Neural cell (in vitro differentiated cells): ENCODE data around the gene AASS. TPM values are rescaled to one million over a fixed set of nuclear protein-coding genes. Genes with fewer than 3 reads are reported as not detected.

Experiments
- H2AFZ ChIP-seq: fragments of 200-600, 300-800 bp; sonication (generic), shearing (Covaris generic); 2 replicates; pipeline ENCODE4 v1.6.0; 2014; ENCODE audit warnings: low read depth, mild to moderate bottlenecking, antibody characterized with exemption, low read length, moderate library complexity
- H3F3A ChIP-seq: fragments of 200-600 bp; shearing (Covaris generic); 2 replicates; pipeline ENCODE4 v1.6.1; 2016; ENCODE audit warnings: mild to moderate bottlenecking, moderate library complexity, mixed read lengths, antibody characterized with exemption, low read length; ENCODE audit not compliant: insufficient read depth, poor library complexity, severe bottlenecking
- H3K27ac ChIP-seq: fragments of 200-600, 300-800 bp; sonication (generic), shearing (Covaris generic); 2 replicates; pipeline ENCODE4 v1.5.1; 2014; ENCODE audit warnings: mild to moderate bottlenecking, low read length, moderate library complexity
- H3K27me3 ChIP-seq: fragments of 300-800, 200-600 bp; sonication (generic), shearing (Covaris generic); 2 replicates; pipeline ENCODE4 v1.6.0; 2014; ENCODE audit warnings: mild to moderate bottlenecking, low read depth, low read length, moderate library complexity; ENCODE audit not compliant: insufficient read depth
- H3K36me3 ChIP-seq: fragments of 300-800, 200-600 bp; sonication (generic), shearing (Covaris generic); 2 replicates; pipeline ENCODE4 v1.5.1; 2014; ENCODE audit warnings: mild to moderate bottlenecking, antibody characterized with exemption, low read length, moderate library complexity; ENCODE audit not compliant: insufficient read depth
- H3K4me2 ChIP-seq: fragments of 300-800, 200-600 bp; sonication (generic), shearing (Covaris generic); 2 replicates; pipeline ENCODE4 v1.6.0; 2014; ENCODE audit warnings: mild to moderate bottlenecking, low read length
- H3K4me3 ChIP-seq: fragments of 300-800, 200-600 bp; sonication (generic), shearing (Covaris generic); 2 replicates; pipeline ENCODE4 v1.5.1; 2014; ENCODE audit warnings: mild to moderate bottlenecking, low read length, moderate library complexity
- H3K79me2 ChIP-seq: fragments of 200-600 bp; shearing (Covaris generic); replicated peaks from 2 replicates; pipeline ENCODE4 v1.6.0; 2014; ENCODE audit warnings: mild to moderate bottlenecking, low read length, moderate library complexity; ENCODE audit not compliant: insufficient read depth
- H3K9ac ChIP-seq: fragments of 300-800, 200-600 bp; sonication (generic), shearing (Covaris generic); 2 replicates; pipeline ENCODE4 v1.6.1; 2016; ENCODE audit warnings: mild to moderate bottlenecking, low read length, mixed read lengths
- H3K9me2 ChIP-seq: fragments of 200-600 bp; shearing (Covaris generic); 2 replicates; pipeline ENCODE4 v1.6.1; 2016; ENCODE audit warnings: mild to moderate bottlenecking, low read length, mixed read lengths; ENCODE audit not compliant: insufficient read depth
- H3K9me3 ChIP-seq: fragments of 200-600, 300-800 bp; sonication (generic), shearing (Covaris generic); 2 replicates; pipeline ENCODE4 v1.6.1; 2016; ENCODE audit warnings: mild to moderate bottlenecking, mixed run types, low read length, moderate library complexity, mixed read lengths
- H4K20me1 ChIP-seq: fragments of 200-600 bp; shearing (Covaris generic); 2 replicates; pipeline ENCODE4 v1.6.1; 2016; ENCODE audit warnings: mild to moderate bottlenecking, mixed run types; ENCODE audit not compliant: insufficient read depth
- EP300 ChIP-seq: fragments of 450-650 bp; conservative IDR thresholded peaks from 2 replicates; pipeline ENCODE4 v1.6.1; 2014; ENCODE audit warnings: antibody characterized with exemption, mild to moderate bottlenecking, moderate library complexity; ENCODE audit not compliant: poor library complexity, severe bottlenecking
- EZH2 ChIP-seq: fragments of 200-600, 300-800 bp; shearing (Covaris generic), sonication (generic); IDR thresholded peaks from 2 replicates; pipeline ENCODE4 v1.6.1; 2014; ENCODE audit warnings: antibody characterized with exemption, low read length, borderline replicate concordance, mild to moderate bottlenecking; ENCODE audit not compliant: insufficient read depth, poor library complexity, severe bottlenecking
- MXI1 ChIP-seq: fragments of 450-650 bp; conservative IDR thresholded peaks from 2 replicates; pipeline ENCODE4 v1.6.1; 2014; ENCODE audit warnings: antibody characterized with exemption, mild to moderate bottlenecking; ENCODE audit not compliant: poor library complexity, severe bottlenecking
- POLR2AphosphoS5 ChIP-seq: IDR thresholded peaks from 2 replicates; pipeline ENCODE4 v1.6.1; 2012
- RAD21 ChIP-seq: fragments of 450-650 bp; conservative IDR thresholded peaks from 2 replicates; pipeline ENCODE4 v1.6.1; 2014; ENCODE audit warnings: antibody characterized with exemption, mild to moderate bottlenecking, moderate library complexity
- REST ChIP-seq: IDR thresholded peaks from 2 replicates; pipeline ENCODE4 v1.6.1; 2012; ENCODE audit warnings: borderline replicate concordance
- SMC3 ChIP-seq: fragments of 450-650 bp; conservative IDR thresholded peaks from 2 replicates; pipeline ENCODE4 v1.6.1; 2014; ENCODE audit warnings: antibody characterized with exemption, mild to moderate bottlenecking, moderate library complexity; ENCODE audit not compliant: poor library complexity
- TAF1 ChIP-seq: IDR thresholded peaks from 2 replicates; pipeline ENCODE4 v1.6.1; 2012; ENCODE audit warnings: low read depth
- polyA plus RNA-seq: library from polyadenylated mRNA; depleted of rRNA; stranded (reverse); fragments of >200 nt; gene quantifications from 2 replicates; pipeline ENCODE4 v1.2.3, GENCODE V29; 2014
- TF ChIP-seq, protein P1 (sequence below): fragments of 450-650 bp; IDR thresholded peaks from 2 replicates; pipeline ENCODE4 v1.5.1; 2014; ENCODE audit warnings: antibody characterized with exemption, mild to moderate bottlenecking, moderate library complexity; ENCODE audit not compliant: poor library complexity, severe bottlenecking

Gene AASS
- polyA plus RNA-seq, 1 donor from 2014 or later, result 12.5 TPM

GRCh38 chr7:122033641-122034040 is 110.4 kb downstream of the AASS start:
- no peaks in the 10 kb centered on the region for H3K27me3 ChIP-seq

DNA sequence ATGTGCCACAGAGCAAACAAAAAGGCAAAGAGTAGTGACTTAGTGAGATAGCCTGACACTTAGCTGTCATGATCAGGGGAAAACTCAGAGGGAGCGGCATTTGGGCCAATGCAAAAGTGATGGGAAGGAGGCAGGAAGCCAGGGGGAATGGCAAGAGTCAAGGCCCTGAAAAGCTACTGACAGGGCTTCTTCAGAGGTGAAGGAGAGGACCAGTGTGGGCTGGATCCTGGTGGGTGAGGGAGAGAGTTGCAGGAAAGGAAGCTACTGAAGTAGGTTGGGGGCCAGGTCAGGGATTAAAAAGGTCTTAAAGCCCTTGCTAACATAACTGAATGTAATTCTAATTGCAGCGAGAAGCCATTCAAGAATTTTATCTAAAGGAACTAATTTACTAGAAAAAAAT is 117.0 kb downstream of the AASS start:
- Histone ChIP-seq H3K4me3 (no peak overlapping the region), H2AFZ (no peak overlapping the region), H3K9me2 (no peaks in the 10 kb centered on the region)
- TF ChIP-seq REST, result no peak
- no peak for TF ChIP-seq TAF1
- TF ChIP-seq, protein P1, sequence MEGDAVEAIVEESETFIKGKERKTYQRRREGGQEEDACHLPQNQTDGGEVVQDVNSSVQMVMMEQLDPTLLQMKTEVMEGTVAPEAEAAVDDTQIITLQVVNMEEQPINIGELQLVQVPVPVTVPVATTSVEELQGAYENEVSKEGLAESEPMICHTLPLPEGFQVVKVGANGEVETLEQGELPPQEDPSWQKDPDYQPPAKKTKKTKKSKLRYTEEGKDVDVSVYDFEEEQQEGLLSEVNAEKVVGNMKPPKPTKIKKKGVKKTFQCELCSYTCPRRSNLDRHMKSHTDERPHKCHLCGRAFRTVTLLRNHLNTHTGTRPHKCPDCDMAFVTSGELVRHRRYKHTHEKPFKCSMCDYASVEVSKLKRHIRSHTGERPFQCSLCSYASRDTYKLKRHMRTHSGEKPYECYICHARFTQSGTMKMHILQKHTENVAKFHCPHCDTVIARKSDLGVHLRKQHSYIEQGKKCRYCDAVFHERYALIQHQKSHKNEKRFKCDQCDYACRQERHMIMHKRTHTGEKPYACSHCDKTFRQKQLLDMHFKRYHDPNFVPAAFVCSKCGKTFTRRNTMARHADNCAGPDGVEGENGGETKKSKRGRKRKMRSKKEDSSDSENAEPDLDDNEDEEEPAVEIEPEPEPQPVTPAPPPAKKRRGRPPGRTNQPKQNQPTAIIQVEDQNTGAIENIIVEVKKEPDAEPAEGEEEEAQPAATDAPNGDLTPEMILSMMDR, result no peak
- TF ChIP-seq EZH2, result no peak
- no peak for TF ChIP-seq MXI1
- TF ChIP-seq RAD21, result no peak
- TF ChIP-seq POLR2AphosphoS5, result no peak
- TF ChIP-seq SMC3, result no peak

More at GRCh38 chr7:122033641-122034040, 110.4 kb downstream of the AASS start:
- TF ChIP-seq EP300 (no peak), SMC3 (no peak), EZH2 (no peak), RAD21 (no peak), TAF1 (no peak), MXI1 (no peak), REST (no peak), POLR2AphosphoS5 (no peak)
- TF ChIP-seq, protein P1, result no peak
- H3K4me3 ChIP-seq, result no peak overlapping the region
- no peaks in the 10 kb centered on the region for H3K9me2 ChIP-seq
- H3F3A ChIP-seq, result no peaks in the 10 kb centered on the region
- no peaks in the 10 kb centered on the region for H3K79me2 ChIP-seq
- H2AFZ ChIP-seq, result no peak overlapping the region
- no peaks in the 10 kb centered on the region for H3K9me3 ChIP-seq
- no peak overlapping the region for H3K27ac ChIP-seq
- no peak overlapping the region for H3K9ac ChIP-seq
- H4K20me1 ChIP-seq, result no peaks in the 10 kb centered on the region
- no peaks in the 10 kb centered on the region for H3K36me3 ChIP-seq
- H3K4me2 ChIP-seq, result no peak overlapping the region

More for the DNA sequence above, 117.0 kb downstream of the AASS start:
- Histone ChIP-seq H3F3A (no peaks in the 10 kb centered on the region), H4K20me1 (no peaks in the 10 kb centered on the region), H3K9me3 (no peaks in the 10 kb centered on the region), H3K4me2 (no peak overlapping the region), H3K9ac (no peak overlapping the region), H3K79me2 (no peaks in the 10 kb centered on the region), H3K27me3 (no peaks in the 10 kb centered on the region), H3K27ac (no peak overlapping the region), H3K36me3 (no peaks in the 10 kb centered on the region)
